GM21723 (cell line): Measurements from ENCODE around the gene NGLY1.

Experiments used
- ATAC-seq: cut with Tn5 transposase; IDR thresholded peaks from one replicate; pipeline ENCODE4 v1.9.1; 2021; ENCODE audit warnings: mild to moderate bottlenecking, moderate library complexity; ENCODE audit not compliant: unreplicated experiment

The NGLY1 gene, protein sequence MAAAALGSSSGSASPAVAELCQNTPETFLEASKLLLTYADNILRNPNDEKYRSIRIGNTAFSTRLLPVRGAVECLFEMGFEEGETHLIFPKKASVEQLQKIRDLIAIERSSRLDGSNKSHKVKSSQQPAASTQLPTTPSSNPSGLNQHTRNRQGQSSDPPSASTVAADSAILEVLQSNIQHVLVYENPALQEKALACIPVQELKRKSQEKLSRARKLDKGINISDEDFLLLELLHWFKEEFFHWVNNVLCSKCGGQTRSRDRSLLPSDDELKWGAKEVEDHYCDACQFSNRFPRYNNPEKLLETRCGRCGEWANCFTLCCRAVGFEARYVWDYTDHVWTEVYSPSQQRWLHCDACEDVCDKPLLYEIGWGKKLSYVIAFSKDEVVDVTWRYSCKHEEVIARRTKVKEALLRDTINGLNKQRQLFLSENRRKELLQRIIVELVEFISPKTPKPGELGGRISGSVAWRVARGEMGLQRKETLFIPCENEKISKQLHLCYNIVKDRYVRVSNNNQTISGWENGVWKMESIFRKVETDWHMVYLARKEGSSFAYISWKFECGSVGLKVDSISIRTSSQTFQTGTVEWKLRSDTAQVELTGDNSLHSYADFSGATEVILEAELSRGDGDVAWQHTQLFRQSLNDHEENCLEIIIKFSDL

GRCh38 chr3:25782938-25783660 lies at the start of gene NGLY1:
NGLY1 (minus strand) TSS chr3:25783443; CDS start chr3:25783390, 53 bp downstream.
- peak; percentile 71 for ATAC-seq

GRCh38 chr3:25831578-25831977 lies 48.3 kb upstream of the NGLY1 start:
- no peak for ATAC-seq

- ATAC-seq, result no peak
These were observed 47.4 kb upstream of the NGLY1 start for GRCh38 chr3:25830373-25831280.

GRCh38 chr3:25826510-25826909 lies 43.3 kb upstream of the NGLY1 start:
- no peak for ATAC-seq

- ATAC-seq, result no peak
These were observed 40.1 kb upstream of the NGLY1 start for GRCh38 chr3:25823314-25823713.

GRCh38 chr3:25821746-25822573 lies 38.7 kb upstream of the NGLY1 start:
- ATAC-seq, result no peak

DNA sequence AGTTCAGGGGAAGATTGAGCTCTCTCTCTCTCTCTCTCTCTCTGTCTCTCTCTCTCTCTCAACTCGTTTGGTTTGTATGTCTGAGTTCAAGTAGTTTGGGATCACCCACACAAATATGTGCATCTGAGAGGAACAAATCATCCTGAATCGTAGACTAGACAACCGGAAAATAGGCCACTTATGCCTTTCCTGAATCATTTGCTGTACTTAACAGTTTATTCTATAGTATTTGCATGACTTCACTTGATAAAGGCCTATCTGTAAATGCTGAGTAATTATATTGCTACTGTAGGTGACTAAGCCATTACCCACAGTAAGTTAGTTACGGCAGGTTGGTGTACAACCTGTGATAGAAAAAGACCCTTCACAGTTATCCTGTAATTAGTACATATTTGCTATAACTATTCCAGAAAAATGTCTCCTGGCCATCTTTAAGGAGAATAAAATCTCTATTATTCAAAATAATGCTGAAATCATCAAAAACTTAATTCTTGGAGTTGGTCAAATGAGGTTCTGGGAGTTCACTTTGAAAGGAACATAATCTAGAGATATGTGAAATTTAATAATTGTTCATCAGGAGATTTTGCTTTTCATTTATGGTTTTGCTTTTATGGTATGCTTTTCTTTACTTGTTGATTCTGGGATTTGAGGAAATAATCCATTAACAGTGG lies 37.7 kb upstream of the NGLY1 start:
- ATAC-seq, result no peak

GRCh38 chr3:25820366-25820765 lies 37.1 kb upstream of the NGLY1 start:
- ATAC-seq, result no peak

DNA sequence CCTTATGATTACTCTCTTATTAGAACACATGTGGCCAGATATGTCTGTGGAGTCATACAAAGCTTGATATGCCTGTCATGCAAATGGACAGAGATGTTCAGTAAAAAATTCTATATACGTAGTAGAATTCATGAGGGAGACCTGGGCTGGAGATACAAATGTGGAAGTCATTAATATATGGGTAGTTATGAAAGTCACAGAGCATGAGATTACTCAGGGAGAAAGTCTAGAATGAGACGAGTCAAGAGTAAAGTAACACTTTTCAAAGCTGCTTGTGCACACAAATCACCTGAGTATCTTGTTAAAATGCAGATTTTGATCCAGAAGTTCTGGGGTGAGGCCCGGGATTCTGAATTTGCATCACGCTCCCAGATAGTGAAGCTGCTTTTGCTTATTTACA lies 35.1 kb upstream of the NGLY1 start:
- ATAC-seq, result no peak

DNA sequence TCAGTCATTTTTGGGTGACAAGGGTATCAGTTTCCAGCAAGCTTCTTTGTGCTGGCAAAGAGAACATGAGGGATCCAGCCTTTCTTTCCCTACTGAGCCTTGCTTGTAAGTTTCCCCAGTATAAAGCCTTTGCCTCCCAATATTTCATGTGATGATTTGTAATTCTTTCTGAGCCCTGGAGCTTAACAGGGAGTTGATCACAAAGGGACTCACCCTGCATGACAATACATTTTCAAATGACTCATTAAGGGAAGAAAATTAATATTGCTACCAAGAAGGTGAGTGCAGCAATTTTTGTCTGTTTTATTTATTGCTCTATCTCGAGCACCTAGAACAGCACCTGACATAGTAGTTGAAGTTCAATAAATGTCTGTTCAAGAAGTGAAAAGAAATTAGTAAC lies 34.4 kb upstream of the NGLY1 start:
- ATAC-seq, result peak; percentile 15

DNA sequence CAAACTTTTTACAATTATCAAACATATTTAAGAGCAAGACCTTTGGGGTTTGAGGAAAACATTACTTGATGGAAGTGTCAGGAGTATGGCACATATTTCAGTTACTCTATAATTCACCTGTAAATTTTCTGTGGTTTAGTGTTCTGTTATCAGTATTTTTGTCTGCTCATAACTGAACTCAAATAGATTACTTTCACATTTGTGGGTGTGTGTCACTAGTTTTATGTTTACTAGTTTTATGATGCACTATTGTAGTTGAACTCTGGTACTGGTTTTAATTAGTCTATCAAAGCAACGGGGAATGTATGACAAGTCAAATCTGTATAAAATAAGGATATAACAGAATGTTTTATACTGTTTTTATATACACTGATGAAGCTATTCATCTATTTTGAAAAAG lies 33.9 kb upstream of the NGLY1 start:
- ATAC-seq, result peak; percentile 66

- no peak for ATAC-seq
These were observed 29.4 kb upstream of the NGLY1 start for GRCh38 chr3:25812644-25813043.

- ATAC-seq, result no peak
These were observed 21.4 kb upstream of the NGLY1 start for GRCh38 chr3:25804676-25805075.

- ATAC-seq, result no peak
These were observed 20.6 kb upstream of the NGLY1 start for GRCh38 chr3:25803833-25804232.

DNA sequence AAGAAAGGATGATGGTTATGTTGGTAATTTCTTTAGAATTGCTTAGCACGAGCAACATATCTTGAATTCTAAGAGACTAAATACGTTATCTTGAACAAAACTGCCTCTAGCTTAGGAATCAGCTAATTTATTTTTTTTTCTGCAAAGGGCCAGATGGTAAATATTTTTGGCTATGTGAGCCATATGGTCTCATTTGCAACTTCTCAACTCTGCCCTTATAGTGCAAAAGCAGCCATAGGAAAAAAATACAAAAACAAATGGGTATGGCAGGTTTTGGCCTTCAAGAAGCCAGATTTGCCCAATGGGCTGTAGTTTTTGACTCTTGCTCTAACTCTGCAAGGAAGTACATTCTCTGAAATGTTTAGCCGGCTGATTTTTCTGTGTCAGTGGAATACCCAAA lies 18.5 kb upstream of the NGLY1 start:
- no peak for ATAC-seq

- ATAC-seq, result peak; percentile 94
These were observed 6.6 kb upstream of the NGLY1 start, which contains the start of gene OXSM for GRCh38 chr3:25789596-25790556. OXSM (plus strand) TSS chr3:25790090; CDS start chr3:25791021, 931 bp downstream.

DNA sequence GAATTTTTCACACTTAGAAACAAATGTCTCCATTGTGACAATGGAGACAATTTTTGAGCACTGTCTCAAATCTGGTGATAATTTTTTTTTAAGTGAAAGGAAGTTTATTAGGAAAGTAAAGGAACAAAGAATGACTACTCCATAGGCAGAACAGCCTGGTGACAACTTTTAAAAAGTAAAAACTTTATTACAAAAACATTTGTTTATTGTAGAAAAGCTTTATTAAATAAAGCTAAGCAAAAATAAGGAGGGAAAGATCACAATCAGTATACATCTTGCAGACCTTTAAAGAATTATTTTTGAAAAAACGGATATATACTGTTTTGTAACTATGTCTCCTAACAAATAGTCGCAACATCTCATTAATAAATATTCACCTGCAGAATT lies 6.0 kb upstream of the NGLY1 start:
- no peak for ATAC-seq

GRCh38 chr3:25787689-25788088 lies 4.4 kb upstream of the NGLY1 start:
- ATAC-seq, result no peak
